Measurements from ENCODE around the gene XXYLT1.

The XXYLT1 gene

DNA sequence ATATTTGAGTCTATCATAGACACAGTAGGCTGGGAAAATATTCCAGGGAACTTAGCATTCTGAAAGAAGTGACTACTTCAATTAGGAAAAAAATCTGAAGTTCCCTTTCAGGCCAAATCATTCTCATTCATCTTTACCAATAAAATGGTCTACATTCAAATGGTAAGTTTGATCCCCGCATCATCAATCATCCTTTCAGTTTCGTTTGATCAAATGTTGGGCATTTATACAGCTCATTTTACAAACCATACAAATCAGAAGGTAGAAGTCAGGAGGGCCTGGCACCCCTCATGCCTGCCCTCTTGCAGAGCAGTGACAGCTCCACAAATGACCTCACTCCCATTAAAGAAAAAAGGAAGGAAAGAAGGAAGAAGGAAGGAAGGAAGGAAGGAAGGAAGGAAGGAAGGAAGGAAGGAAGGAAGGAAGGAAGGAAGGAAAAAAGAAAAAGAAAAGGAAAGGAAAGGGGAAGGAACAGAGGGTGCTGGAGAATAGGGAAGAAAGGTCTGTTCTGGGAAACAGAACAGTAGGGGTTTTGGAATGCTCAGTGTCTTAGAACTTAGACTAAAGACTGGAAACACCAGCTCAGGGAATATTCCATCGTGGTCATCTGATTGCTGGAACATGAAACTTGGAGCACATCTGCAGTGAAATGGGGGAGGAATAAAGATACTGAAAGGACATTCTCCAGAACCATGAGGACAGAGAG, 86.1 kb downstream of the XXYLT1 start:
- H3K9me3 ChIP-seq (ENCODE audit: severe bottlenecking): no peaks in the 10 kb centered on the region
- TF ChIP-seq, protein P1, sequence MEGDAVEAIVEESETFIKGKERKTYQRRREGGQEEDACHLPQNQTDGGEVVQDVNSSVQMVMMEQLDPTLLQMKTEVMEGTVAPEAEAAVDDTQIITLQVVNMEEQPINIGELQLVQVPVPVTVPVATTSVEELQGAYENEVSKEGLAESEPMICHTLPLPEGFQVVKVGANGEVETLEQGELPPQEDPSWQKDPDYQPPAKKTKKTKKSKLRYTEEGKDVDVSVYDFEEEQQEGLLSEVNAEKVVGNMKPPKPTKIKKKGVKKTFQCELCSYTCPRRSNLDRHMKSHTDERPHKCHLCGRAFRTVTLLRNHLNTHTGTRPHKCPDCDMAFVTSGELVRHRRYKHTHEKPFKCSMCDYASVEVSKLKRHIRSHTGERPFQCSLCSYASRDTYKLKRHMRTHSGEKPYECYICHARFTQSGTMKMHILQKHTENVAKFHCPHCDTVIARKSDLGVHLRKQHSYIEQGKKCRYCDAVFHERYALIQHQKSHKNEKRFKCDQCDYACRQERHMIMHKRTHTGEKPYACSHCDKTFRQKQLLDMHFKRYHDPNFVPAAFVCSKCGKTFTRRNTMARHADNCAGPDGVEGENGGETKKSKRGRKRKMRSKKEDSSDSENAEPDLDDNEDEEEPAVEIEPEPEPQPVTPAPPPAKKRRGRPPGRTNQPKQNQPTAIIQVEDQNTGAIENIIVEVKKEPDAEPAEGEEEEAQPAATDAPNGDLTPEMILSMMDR (IDR thresholded peaks at IDR 0.05; ENCODE audit: low read depth, low read length): no peak
- no peak for DNase-seq
- no peaks in the 10 kb centered on the region for H3K36me3 ChIP-seq
- no peak overlapping the region for H3K4me3 ChIP-seq (ENCODE audit: low read depth, low read length)
- no peak overlapping the region for H3K27ac ChIP-seq
- no peaks in the 10 kb centered on the region for H3K27me3 ChIP-seq (ENCODE audit: insufficient read depth, low read depth, severe bottlenecking)

DNA sequence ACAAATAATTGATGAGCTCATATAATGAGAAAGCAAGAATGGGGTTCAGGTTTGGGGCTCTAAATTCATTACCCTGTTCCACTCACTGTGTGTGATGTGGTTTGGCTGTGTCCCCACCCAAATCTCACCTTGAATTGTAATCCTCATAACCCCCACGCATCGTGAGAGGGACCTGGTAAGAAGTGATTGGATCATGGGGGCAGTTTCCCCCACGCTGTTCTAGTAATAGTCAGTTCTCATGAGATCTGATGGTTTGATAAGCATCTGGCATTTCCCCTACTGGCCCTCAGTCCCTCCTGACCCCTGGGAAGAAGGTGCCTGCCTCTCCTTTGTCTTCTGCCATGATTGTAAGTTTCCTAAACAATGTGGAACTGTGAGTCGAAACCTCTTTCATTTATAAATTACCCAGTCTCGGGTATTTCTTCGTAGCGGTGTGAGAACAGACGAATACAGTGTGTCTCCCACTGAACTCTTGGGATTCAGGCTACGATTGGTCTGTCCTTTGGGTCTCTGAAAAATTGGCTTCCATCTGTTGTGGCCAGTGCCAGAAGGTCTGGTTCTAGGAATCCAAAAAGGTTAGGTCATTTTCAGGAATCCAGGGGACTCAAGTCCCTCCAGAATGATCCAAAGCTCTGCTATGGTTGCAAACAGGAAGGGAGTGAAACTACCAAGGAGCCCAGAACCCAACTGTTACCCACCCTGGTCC, 87.7 kb downstream of the XXYLT1 start:
- Histone ChIP-seq H3K4me3 (ENCODE audit: low read depth, low read length) (no peak overlapping the region), H3K27ac (no peak overlapping the region), H3K9me3 (ENCODE audit: severe bottlenecking) (no peaks in the 10 kb centered on the region), H3K27me3 (ENCODE audit: insufficient read depth, low read depth, severe bottlenecking) (no peaks in the 10 kb centered on the region), H3K36me3 (no peaks in the 10 kb centered on the region)
- no peak for DNase-seq
- TF ChIP-seq, protein P1 (IDR thresholded peaks at IDR 0.05; ENCODE audit: low read depth, low read length): no peak

DNA sequence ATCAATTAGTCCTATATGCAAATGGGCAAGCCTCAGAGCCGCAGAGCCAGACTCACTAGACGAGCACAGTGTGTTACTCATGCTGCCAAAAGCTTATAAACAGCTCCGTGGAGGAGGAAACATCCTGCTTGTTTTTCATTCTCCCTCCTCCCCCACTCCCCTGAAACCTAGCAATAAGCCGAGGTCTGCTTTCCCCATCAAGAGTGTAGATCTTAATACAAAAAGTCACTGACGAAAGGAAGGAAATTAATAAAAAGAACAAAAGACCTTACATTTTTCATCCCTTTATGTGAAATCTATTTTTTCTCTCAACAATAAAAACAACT, 88.5 kb downstream of the XXYLT1 start:
- no peak overlapping the region for H3K4me3 ChIP-seq (ENCODE audit: low read depth, low read length)
- no peak for DNase-seq
- no peak overlapping the region for H3K27ac ChIP-seq
- no peaks in the 10 kb centered on the region for H3K27me3 ChIP-seq (ENCODE audit: insufficient read depth, low read depth, severe bottlenecking)
- H3K9me3 ChIP-seq (ENCODE audit: severe bottlenecking): no peaks in the 10 kb centered on the region
- no peaks in the 10 kb centered on the region for H3K36me3 ChIP-seq
- TF ChIP-seq, protein P1 (IDR thresholded peaks at IDR 0.05; ENCODE audit: low read depth, low read length): no peak

DNA sequence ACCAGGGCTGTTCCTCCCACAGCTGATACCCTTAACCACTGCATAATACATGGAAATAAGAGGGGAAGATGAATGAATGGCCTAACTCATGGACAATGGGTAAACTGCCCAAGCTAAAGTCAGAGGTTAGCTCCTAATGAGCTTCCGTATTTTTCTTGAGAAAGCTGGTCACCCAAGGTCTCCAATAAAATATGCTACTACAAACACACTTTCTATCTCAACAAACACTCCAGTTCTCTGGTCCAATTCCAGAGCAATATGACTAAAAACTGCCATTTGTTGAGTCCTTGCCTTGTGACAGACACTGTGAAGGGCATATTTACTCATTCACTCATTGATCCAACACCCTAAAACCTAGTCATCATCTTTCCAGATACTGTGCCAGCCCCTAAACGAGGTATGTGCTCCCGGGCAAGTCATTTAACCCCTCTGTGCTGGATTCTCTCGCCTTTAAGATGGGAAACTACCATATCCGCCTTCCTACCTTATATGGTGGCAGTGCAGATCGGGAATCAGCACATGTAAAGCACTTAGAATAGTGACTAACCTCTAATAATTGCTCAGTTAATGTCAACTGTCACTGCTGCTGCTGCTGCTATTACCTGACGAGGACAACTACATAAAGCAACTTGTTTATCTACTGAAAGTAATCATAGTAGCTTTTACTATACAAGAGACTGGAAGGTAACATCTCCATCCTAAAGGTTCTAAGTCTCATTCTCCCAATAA, 89.1 kb downstream of the XXYLT1 start:
- Histone ChIP-seq H3K36me3 (no peaks in the 10 kb centered on the region), H3K27me3 (ENCODE audit: insufficient read depth, low read depth, severe bottlenecking) (no peaks in the 10 kb centered on the region), H3K4me3 (ENCODE audit: low read depth, low read length) (no peak overlapping the region), H3K27ac (no peak overlapping the region), H3K9me3 (ENCODE audit: severe bottlenecking) (no peaks in the 10 kb centered on the region)
- TF ChIP-seq, protein P1 (IDR thresholded peaks at IDR 0.05; ENCODE audit: low read depth, low read length): no peak
- DNase-seq: no peak

DNA sequence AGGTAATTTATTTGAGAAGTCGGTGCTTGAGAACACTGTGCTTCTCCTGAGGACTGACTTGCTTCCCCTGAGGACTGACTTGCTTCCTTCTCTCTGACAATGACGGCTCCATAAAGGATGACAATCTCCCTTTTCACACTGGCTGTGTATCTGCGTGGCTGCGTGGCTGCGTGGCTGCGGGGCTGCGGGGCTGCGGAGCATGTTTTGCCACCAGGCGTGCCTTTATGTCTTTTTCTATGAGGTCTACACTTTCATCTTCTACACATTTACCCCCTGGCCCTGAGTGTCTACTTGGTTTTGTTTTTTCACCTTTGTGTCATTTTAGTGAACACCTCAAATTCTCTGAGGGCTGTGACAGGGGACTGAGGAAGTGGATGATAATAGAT, 89.9 kb downstream of the XXYLT1 start:
- TF ChIP-seq, protein P1 (IDR thresholded peaks at IDR 0.05; ENCODE audit: low read depth, low read length): no peak
- Histone ChIP-seq H3K27ac (no peak overlapping the region), H3K4me3 (ENCODE audit: low read depth, low read length) (no peak overlapping the region), H3K36me3 (no peaks in the 10 kb centered on the region), H3K27me3 (ENCODE audit: insufficient read depth, low read depth, severe bottlenecking) (no peaks in the 10 kb centered on the region), H3K9me3 (ENCODE audit: severe bottlenecking) (no peaks in the 10 kb centered on the region)
- no peak for DNase-seq
